Fibroblast of skin of left quadriceps (primary cell): ENCODE measurements around the gene ALG6.
A peak's percentile ranks its signal among the peaks of the same experiment; 100 is the strongest.

Source experiments
- DNase-seq, 2 experiments: peaks; one replicate each; pipeline ENCODE4 v3.0.0-alpha.2; 2013; ENCODE audit warnings: low read depth in 2 of 2

Gene ALG6

DNA sequence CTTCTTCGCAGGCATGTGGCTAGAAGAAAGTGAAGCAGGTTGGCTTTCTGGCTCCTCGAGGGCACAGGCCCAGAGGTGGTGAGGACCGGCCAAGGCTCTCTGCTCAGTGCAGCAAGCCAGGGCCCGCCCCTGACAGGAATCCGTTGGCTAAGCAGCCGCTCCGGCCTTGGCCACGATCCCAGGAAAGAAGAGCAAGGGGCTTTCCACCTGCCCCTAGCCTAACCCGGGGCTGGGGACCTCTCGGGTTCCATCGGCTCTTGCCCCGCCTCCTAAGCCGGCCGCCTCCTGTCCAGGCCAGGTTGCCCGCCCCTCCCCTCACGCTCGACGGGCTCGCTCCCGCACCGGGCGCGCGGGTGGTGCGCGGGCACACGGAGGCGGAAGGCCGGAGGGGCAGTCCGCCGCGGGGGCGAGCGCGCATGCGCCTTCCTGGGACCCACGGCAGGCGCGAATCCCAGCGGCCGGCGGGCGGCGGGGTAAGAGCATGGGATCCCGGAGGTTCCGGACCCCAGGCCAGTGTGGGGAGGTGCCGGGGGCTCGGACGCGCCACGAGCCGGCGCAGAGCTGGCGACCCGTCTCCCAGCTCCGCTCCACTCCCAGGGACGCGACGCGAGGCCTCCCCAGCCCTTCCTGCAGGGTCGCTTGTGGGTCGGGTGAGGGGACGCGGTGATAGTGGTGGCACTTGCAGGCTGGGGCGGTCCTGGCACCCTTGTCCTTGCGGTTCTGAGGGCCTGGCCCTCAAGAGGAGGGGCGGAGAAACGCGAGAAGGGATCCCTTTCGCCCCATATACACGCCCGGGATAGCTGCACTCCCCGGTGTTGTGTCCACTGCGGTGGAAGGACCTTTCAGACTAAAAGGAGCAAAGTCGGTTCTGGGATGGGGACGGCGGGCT is at the start of gene ALG6:
TSS of gene ALG6 (plus strand) at position 413 of the 889 bp plus-strand sequence. CDS start 3,351 bp downstream, outside the sequence.
- peak; percentile 82 to 84 for DNase-seq

DNA sequence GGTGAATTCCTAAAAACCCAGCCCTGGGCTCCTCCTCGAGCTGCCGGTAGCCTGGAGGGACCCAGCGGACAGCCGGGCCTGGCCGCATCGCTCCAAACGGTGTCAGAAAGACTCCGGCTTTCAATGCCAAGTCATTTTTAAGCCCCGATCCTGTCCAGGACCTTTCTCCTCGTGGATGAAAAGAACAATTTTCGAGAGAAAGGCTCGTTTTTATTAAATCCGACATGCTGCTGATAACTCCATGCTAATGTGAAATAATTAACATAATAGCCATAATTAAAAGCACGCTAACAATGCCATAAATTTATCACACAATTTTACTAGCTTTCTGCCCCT is 49.6 kb upstream of the ALG6 start:
- DNase-seq, result no peak

DNA sequence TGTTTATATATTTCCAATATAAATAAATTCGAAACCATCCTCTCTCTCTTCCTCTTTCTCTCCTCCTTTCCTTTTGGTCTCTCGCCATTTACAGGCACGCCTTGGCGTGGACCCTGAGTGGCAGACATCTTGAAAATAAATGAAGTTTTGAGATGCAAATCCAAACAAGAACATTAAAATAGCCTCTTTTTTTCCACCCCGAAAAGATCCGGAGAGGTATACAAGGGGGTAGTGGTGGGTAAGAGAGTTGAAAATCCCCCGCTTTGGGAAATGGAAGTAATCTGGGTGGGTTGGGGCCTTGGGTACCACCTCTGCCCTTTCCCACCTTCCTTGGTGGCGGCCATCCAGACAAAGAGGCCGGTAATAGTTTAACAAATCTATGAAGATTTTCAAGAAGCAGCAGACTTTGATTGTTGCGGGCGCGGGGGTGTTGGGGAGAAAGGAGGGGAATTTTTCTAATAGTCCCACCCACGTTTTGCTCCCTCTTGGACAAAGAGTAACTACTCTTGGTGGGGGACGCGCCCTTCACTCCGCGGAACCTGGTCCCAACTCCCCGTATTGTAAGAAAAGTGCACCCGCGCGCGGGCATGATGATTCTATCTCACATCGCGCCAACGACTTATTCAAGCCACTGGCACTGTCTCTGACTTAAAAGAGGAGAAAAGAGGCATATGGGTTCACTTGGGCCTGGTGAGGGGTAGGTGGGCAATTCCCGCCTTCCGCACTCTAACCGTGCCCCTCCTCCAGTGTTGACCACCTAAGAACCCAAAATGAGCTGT is 49.0 kb upstream of the ALG6 start:
- DNase-seq, result no peak

DNA sequence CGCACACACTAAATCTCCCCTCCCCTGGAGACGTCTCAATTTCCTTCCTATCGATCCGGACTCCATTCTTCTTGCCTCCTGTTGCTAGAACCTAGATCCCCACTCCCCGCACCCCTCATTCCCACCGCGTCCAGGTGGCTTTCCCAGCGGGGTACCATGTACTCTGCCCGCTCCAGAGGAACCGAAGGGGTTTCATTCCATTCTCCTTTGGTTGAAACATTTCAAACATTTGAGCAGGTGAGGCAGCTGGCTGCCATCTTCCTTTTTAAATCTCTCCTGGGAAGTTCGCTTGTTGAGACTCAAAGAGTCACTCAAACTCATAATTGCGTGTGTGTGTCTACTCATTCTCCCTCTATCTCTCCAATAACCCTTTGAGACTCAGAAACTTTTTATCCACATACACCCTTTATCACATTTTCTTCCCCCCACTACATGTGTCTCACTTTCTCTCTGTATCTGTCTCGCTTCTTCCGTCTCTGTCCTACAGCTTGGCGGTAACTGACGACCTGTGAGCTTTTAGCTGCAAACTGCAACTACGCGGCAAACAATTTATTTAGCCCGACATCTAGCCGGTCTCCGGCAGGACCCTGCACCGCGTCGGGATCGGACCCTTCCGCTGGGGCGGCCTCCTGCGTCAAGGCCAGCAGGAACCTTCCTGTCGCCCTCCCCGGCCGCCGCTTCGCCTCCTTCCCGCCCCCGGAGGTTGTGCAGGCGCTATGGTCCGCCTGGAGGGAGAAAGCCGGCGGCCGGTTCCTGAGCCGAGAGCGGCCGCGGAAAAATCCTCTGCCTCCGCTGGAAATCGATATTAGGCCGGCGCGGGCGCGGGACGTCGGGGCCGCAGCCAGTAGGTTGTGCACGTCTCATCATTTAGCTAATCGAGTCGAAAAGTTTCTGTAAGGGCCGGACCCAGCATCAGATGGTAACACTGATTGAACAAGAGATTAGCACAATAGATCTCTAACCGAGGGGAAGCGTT is 48.1 kb upstream of the ALG6 start:
- DNase-seq, result no peak

DNA sequence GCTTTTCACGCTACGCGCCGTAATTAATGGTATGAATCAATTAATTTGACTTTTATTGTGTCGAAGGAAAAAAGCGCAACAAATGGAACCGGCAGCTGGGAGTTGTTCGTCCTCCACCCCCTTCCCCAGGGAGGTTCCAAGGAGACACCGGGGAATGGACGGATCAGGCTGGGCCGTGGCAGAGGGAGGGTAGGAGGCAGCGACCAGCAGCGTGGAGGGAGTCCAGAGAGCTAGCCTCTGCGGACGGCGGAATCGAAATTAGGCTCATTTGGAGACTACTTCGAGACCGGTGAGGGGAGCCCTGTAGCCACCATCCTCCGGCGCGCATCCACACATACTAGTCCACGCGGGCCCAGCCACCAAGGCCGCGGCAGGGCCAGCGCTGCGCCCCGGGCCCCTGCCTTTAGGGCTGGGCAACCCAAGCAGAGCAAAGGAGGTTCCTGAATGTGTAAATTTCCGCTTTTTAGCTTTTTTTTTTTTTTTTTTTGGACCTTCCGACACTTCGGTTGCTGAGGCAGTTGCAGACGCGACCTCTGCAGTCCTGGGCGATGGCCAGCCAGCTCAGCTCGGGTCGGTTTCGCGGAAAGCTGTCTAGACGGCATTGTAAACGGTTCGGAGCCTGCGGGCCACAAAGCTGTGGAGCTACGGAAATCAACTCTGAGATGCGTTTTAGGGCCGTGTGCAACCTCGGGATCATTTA is 47.3 kb upstream of the ALG6 start:
- no peak for DNase-seq

DNA sequence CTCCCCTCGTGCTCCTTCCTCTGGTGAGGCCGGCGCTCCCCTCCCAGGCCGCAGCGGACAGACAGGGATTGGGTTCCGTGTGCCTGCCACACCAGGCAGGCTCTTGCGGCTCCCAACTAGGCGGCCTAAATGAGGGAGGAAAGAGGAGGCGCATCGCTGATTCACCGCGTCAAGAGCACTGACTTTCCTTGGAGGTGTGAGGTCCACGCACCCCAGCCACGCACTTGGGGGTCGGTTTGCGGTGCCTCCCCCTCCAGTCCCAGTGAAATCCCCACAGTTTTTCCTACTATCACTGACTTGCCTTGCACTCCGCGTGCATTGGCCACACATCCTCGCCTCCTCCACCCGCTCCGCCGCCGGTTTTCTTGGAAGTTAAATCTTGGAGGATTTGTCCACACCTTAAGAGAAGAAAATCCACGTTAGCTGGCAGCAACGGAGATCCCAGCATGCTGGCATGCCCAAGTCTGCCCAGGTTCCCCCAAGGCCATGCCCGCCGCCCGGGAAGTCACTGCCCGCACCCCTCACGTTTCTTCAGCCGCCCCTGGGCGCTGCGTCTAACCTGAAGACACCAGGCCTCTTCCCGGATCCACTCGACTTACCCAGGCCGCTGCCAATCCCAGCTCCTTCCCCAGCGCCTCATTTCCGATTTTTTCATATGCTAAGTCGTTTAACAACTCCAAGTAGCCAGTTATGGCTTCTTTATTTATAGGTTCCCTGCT is 46.2 kb upstream of the ALG6 start:
- DNase-seq, result no peak

DNA sequence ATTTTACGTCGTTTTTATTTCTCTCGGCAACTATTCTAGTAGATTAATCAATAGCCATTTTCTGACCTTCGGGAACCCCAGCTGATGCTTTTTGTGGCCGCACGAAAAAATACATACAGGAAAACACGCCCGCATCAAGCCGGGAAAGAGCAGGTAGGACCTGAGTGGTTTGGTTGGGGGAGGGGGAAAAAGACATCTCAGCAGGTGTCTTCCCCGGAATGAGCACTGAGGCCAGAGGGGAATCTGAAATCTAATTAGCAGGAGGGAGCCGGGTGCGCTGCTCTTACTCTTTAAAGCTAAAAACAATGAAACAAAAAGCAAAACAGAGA is 45.7 kb upstream of the ALG6 start:
- no peak for DNase-seq

DNA sequence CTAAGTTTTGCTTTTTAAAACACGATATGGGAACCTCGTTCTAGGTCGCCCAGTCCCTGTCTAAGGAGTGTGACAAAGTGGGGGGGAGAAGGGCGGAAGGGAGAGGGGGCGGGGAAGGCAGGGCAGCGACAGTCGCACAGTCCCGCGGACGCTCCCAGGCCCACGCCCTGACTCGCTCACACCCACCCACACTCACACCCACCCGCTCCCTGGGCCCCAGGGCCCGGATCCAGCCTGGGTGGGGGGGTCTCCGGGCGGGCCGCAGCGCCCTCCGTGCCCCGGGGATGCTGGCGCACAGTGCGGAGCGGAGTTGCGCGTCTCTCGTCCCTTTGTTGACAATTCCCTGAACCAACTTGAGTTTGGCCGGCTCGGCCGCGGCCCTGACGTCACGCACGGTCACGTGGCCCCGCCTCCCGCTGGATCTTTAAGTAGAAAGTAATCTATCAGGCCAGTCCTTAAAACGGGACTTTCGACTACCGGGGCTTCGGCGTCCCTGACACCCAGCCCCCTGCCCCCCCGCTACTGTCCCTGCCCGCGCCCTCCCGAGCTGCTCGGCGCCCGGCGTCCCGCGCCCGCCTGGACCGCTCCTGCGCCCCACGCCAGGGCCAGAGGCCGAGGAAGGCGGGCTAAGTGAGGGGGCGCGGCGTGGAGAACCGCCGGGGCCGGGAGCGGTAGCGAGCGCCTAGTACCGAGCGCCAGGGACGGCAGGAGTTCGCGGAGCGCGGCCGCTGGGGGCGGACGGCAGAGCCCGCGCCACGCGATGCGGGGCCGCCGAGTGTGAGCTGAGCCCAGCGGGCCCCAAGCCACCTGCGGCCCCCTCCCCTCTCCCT is 45.1 kb upstream of the ALG6 start, which contains the start of gene FOXD3:
TSS of gene FOXD3 (plus strand) at position 454 of the 830 bp plus-strand sequence. CDS start 492 bp downstream, outside the sequence.
- DNase-seq, result no peak

DNA sequence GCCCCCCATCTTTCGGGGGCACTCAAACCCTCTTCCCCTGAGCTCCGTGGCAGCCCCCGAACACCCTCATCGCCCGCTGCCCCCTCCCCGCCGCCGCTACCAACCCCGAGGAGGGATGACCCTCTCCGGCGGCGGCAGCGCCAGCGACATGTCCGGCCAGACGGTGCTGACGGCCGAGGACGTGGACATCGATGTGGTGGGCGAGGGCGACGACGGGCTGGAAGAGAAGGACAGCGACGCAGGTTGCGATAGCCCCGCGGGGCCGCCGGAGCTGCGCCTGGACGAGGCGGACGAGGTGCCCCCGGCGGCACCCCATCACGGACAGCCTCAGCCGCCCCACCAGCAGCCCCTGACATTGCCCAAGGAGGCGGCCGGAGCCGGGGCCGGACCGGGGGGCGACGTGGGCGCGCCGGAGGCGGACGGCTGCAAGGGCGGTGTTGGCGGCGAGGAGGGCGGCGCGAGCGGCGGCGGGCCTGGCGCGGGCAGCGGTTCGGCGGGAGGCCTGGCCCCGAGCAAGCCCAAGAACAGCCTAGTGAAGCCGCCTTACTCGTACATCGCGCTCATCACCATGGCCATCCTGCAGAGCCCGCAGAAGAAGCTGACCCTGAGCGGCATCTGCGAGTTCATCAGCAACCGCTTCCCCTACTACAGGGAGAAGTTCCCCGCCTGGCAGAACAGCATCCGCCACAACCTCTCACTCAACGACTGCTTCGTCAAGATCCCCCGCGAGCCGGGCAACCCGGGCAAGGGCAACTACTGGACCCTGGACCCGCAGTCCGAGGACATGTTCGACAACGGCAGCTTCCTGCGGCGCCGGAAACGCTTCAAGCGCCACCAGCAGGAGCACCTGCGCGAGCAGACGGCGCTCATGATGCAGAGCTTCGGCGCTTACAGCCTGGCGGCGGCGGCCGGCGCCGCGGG is 44.2 kb upstream of the ALG6 start:
- no peak for DNase-seq

DNA sequence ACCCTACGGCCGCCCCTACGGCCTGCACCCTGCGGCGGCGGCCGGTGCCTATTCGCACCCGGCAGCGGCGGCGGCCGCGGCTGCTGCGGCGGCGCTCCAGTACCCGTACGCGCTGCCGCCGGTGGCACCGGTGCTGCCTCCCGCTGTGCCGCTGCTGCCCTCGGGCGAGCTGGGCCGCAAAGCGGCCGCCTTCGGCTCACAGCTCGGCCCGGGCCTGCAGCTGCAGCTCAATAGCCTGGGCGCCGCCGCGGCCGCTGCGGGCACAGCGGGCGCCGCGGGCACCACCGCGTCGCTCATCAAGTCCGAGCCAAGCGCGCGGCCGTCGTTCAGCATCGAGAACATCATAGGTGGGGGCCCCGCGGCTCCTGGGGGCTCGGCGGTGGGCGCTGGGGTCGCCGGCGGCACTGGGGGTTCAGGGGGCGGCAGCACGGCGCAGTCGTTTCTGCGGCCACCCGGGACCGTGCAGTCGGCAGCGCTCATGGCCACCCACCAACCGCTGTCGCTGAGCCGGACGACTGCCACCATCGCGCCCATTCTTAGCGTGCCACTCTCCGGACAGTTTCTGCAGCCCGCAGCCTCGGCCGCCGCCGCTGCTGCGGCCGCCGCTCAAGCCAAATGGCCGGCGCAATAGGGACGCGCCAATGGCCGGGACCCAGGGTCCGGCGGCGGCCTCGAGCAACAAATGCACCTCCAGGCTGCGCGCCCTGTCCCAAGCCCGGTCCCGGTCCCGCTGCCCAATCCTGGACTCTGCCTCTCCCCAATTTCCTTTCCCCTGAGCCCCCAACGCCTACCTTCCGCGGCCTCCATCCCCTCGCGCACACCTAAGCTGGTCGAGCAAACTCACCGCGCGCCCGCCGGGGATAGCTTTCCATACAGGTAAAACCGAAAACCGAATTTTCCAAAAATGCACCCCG is 43.3 kb upstream of the ALG6 start:
- no peak for DNase-seq

DNA sequence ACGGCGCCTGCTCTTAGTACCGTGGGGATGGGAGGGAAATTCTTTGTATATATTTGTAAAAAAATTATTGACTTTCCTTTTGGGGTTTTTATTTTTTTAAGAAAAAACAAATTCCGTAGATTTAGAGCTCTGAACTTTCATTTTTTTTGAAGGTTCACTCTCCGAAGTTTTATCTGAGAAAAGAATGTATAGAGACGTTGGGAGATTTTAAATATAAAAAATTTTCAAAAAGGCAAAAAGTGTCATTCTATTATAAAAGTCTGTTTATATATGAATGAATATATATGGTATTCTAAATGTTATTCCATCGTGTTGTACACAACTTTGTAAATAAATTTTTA is 42.7 kb upstream of the ALG6 start:
- no peak for DNase-seq

DNA sequence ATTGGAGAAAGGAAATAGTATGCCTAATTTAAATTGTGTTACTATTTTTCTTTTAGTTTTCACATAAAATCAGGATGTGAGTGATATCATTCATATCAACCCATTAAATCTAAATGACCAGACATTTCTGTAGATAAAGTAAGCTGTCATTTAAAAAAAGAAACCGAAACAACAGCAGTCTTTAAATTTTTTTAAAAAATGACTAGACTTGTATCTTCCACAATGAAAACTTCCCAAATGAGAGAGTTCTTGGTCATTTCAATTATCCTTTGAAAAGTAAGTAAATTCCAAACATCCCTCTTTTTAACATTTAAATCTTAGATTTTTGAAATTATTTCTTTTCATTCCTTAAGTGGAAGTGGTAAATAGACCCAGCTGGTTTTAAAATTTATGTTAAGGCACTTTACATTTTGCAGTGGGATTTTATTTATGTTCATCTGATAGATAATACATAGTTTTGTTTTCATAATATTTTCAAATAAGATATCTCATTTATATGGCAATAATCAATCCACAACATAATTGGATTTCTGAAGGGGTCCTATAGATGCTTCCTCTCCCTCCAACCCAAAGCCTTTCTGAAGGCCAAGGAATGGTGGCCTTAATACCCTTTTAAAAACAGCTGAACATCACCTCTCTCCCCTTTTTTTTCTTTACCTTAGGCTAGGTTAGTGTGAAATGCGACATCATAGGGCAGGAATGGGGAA is 42.0 kb upstream of the ALG6 start:
- no peak for DNase-seq

DNA sequence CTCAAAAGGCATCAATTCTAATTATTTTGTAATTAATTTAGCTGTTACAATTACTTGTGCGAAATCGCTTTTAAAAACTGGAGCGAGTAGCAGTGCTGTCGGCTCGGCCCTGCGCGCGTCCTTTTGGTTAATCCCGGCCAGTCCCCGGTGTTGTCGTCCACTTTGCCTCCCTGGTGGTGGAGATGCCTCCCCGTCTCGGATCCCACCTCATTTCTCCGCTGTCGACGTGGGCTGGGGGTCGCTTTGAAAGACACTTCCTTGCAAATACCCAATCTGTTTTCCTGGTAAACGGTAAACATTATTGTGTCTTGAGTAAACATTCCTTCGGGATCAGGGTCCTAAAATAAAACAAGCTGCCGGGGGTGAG is 41.3 kb upstream of the ALG6 start:
- no peak for DNase-seq

DNA sequence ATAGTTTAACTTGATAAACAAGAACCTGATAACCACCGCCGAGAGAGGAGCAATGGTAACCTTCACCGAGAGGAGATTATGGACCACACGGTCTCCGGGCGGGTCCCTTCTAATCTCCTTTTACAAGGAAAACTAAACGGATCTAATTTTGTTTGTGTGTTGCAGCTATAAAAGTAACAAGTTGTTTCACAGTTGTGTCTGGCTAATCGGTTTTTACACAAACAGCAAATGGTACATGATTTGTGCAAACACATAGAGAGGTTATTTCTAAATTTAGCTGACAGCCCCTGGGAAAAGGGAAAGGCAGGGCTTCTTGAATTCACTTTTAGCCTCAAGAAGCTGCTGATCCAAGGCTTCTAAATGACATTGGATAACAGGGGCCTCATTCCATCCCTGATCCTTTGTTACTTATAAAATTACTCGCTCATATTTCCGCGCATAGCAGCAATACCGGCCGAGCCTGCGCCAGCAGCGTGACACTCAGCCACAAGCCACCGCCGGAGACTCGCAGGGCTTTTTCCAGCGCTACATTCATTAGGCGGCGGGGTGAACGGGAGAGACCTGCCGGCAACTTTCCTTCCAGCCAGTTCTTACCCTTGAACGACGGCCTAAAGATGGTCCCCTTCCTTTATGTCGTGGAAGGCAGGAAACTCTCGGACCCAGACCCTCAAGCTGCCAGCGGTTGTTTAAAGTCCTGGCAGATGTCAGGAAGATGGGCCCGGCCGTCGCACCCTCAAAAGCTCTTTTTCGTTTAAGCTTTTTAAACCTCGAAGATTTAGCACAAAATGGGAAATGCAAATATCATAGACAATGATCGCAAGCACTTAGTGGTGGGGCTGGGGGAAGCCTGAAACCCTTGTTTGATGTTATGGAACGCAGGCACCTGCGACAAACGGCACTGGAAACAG is 40.7 kb upstream of the ALG6 start:
- DNase-seq, result no peak

DNA sequence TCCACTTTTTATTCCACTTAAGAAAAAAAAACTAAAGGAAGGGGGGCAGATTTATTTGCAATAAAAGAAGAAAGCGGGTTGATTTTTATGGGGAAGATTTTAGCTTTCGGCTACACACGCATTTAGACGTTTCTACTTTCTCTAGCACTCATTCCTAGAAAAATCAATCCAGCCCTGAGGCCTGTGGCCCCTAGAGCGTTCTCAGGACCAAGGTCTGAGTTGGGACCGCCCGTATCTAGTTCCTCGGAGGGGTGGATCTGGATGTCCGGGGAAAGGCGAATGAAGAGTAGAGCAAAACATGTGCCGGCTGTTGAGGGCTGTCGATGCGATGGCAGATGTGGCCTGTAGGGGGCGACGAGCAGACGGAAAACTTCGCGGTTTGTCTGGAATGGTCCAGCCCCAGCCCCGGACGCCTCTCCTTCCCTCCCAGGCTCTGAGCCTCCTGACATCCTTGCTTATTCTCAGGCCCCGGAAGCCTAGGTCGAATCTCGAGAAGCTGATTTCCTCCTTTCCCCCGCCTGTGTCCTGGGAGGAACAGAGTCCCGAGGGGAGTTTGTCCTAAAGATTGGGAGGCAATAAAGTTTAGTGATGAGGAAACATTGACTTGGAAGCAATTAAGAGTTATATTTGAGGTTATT is 39.9 kb upstream of the ALG6 start:
- DNase-seq, result peak; percentile 11 to 12

DNA sequence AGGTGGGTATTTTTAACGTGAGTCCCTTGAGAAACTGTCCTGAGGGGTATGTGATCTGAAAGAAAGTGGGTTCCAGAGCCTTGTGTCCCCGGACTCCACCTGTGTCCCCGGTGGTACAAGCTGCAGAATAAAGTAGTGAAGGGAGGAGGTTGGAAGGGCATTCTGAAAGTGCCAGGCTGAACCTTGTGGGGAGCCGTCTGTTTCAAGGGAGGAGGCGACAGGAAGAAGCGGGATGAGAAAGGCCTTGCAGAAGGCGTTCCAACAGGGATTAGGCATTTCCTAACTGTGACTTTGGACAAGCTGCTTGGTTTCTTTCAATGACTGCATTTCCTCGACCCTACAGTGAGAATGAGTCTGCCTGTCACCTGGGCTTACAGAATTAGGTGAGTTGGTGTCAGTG is 39.3 kb upstream of the ALG6 start:
- no peak for DNase-seq
